GM12878 (cell line): ENCODE results near the gene PROX1. TPM values are rescaled to one million over a fixed set of nuclear protein-coding genes. Genes with fewer than 3 reads are reported as not detected.

Experiments
- HDGF ChIP-seq: fragments of 450-650 bp; IDR thresholded peaks from 2 replicates; pipeline ENCODE4 v1.6.1; 2016; ENCODE audit warnings: antibody characterized with exemption
- SREBF1 ChIP-seq: IDR thresholded peaks from 2 replicates; pipeline ENCODE4 v1.6.1; 2012; ENCODE audit warnings: mild to moderate bottlenecking, low read length
- ZBTB40 ChIP-seq: fragments of 450-650 bp; IDR thresholded peaks from 2 replicates; pipeline ENCODE4 v1.6.1; 2016; ENCODE audit warnings: mild to moderate bottlenecking, moderate library complexity, borderline replicate concordance
- polyA plus RNA-seq, 11 experiments: library from polyadenylated mRNA; depleted of rRNA in 4 of 11; unstranded in 6 of 11; stranded (reverse) in 5 of 11; fragments of >200 nt; fragmentation: Nextera tagmentation in 4 of 11; fragmentation: Illumina TruSeq in 1 of 11; extraction: Ambion mirVana in 4 of 11; extraction: Trizol in 1 of 11; gene quantifications; 1 replicate in 1 of 11; 2 replicates in 10 of 11; pipeline versions ENCODE4 v1.2.1 to v1.2.3, GENCODE V29; 2011 to 2016; ENCODE audit warnings: inconsistent platforms in 2 of 11, missing spikeins in 2 of 11, low read depth in 1 of 11
- total RNA-seq, 4 experiments: library from RNA; depleted of rRNA in 3 of 4; stranded (reverse); fragments of >200 nt in 3 of 4; fragmentation: Illumina TruSeq in 1 of 4; extraction: Trizol in 1 of 4; gene quantifications; 2 replicates each; pipeline versions ENCODE4 v1.2.1 to v1.2.3, GENCODE V29; 2013 to 2021
- TF ChIP-seq, protein P1 (sequence below): fragments of 450-650 bp; IDR thresholded peaks from 2 replicates; pipeline ENCODE4 v1.6.1; 2017; ENCODE audit warnings: mild to moderate bottlenecking, moderate library complexity

The PROX1 gene
- total and polyA plus RNA-seq, 10 of the 15 experiments (the other 5 are each of a cell fraction or from before 2014, with no cell fraction given), result under 0.01 to 0.44 (median 0.03) TPM; not detected in 4

- TF ChIP-seq, protein P1, sequence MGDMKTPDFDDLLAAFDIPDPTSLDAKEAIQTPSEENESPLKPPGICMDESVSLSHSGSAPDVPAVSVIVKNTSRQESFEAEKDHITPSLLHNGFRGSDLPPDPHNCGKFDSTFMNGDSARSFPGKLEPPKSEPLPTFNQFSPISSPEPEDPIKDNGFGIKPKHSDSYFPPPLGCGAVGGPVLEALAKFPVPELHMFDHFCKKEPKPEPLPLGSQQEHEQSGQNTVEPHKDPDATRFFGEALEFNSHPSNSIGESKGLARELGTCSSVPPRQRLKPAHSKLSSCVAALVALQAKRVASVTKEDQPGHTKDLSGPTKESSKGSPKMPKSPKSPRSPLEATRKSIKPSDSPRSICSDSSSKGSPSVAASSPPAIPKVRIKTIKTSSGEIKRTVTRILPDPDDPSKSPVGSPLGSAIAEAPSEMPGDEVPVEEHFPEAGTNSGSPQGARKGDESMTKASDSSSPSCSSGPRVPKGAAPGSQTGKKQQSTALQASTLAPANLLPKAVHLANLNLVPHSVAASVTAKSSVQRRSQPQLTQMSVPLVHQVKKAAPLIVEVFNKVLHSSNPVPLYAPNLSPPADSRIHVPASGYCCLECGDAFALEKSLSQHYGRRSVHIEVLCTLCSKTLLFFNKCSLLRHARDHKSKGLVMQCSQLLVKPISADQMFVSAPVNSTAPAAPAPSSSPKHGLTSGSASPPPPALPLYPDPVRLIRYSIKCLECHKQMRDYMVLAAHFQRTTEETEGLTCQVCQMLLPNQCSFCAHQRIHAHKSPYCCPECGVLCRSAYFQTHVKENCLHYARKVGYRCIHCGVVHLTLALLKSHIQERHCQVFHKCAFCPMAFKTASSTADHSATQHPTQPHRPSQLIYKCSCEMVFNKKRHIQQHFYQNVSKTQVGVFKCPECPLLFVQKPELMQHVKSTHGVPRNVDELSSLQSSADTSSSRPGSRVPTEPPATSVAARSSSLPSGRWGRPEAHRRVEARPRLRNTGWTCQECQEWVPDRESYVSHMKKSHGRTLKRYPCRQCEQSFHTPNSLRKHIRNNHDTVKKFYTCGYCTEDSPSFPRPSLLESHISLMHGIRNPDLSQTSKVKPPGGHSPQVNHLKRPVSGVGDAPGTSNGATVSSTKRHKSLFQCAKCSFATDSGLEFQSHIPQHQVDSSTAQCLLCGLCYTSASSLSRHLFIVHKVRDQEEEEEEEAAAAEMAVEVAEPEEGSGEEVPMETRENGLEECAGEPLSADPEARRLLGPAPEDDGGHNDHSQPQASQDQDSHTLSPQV, result no peak
- TF ChIP-seq SREBF1 (no peak), ZBTB40 (no peak), HDGF (no peak)
Measured at GRCh38 chr1:213982672-213983492, 4.9 kb upstream of the PROX1 start (continued).
